HepG2 (cell line): ENCODE results near the gene MYL4. TPM values are rescaled to one million over a fixed set of nuclear protein-coding genes. Genes with fewer than 3 reads are reported as not detected.

Source experiments
- ARNT ChIP-seq: fragments of 450-650 bp; IDR thresholded peaks from 2 replicates; pipeline ENCODE4 v1.6.1; 2017
- FOSL1 ChIP-seq: sonication (generic); formaldehyde crosslinking; IDR thresholded peaks from 2 replicates; pipeline ENCODE4 v1.9.0; 2021; ENCODE audit warnings: missing genetic modification reagents, borderline replicate concordance
- FOXA3 ChIP-seq: IDR thresholded peaks from 2 replicates; pipeline ENCODE4 v1.6.1; 2016; ENCODE audit warnings: missing genetic modification reagents, missing compliant biosample characterization
- NCOA5 ChIP-seq: sonication (generic); formaldehyde crosslinking; IDR thresholded peaks from 2 replicates; pipeline ENCODE4 v1.4.0; 2020; ENCODE audit warnings: missing genetic modification reagents
- PAWR ChIP-seq: sonication (generic); formaldehyde crosslinking; IDR thresholded peaks from 2 replicates; pipeline ENCODE4 v1.4.0; 2020; ENCODE audit warnings: missing genetic modification reagents, mild to moderate bottlenecking, borderline replicate concordance
- ZBTB38 ChIP-seq: sonication (generic); formaldehyde crosslinking; IDR thresholded peaks from 2 replicates; pipeline ENCODE4 v1.5.1; 2020; ENCODE audit warnings: mild to moderate bottlenecking, missing genetic modification reagents
- ZNF468 ChIP-seq: sonication (generic); formaldehyde crosslinking; IDR thresholded peaks from 2 replicates; pipeline ENCODE4 v1.8.0; 2022; ENCODE audit warnings: mild to moderate bottlenecking, moderate library complexity, missing genetic modification reagents
- ZNF501 ChIP-seq: sonication (generic); formaldehyde crosslinking; IDR thresholded peaks from 2 replicates; pipeline ENCODE4 v1.5.1; 2020; ENCODE audit warnings: mild to moderate bottlenecking, moderate library complexity, missing genetic modification reagents
- ZNF512 ChIP-seq: sonication (generic); formaldehyde crosslinking; IDR thresholded peaks from 2 replicates; pipeline ENCODE4 v1.4.0; 2020; ENCODE audit warnings: mild to moderate bottlenecking, missing genetic modification reagents
- ZNF768 ChIP-seq: sonication (generic); formaldehyde crosslinking; IDR thresholded peaks from 2 replicates; pipeline ENCODE4 v1.4.0; 2020; ENCODE audit warnings: missing genetic modification reagents
- ZNF883 ChIP-seq: sonication (generic); formaldehyde crosslinking; IDR thresholded peaks from 2 replicates; pipeline ENCODE4 v1.5.1; 2020; ENCODE audit warnings: mild to moderate bottlenecking, missing genetic modification reagents; ENCODE audit errors: not compliant biosample characterization
- polyA plus RNA-seq, 8 experiments: library from polyadenylated mRNA; depleted of rRNA in 3 of 8; stranded (reverse) in 7 of 8; unstranded in 1 of 8; fragments of >200 nt; fragmentation: Illumina TruSeq in 4 of 8; extraction: Trizol in 4 of 8; gene quantifications; 2 replicates each; pipeline versions ENCODE4 v1.2.1 to v1.2.3, GENCODE V29; 2011 to 2016; ENCODE audit warnings: low read depth in 4 of 8, missing spikeins in 1 of 8, mixed read lengths in 1 of 8; ENCODE audit not compliant: insufficient read depth in 1 of 8
- total RNA-seq, 5 experiments: library from RNA; depleted of rRNA; stranded (reverse); fragments of >200 nt; fragmentation: Illumina TruSeq; extraction: Trizol; gene quantifications; 2 replicates each; pipeline ENCODE4 v1.2.3, GENCODE V29; 2016; ENCODE audit warnings: low read depth in 1 of 5
- TF ChIP-seq, protein P1 (sequence below), 2 experiments: fragments of 450-650 bp in 1 of 2; sonication (generic) in 1 of 2; formaldehyde crosslinking in 1 of 2; IDR thresholded peaks; 2 replicates each; pipeline versions ENCODE4 v1.6.1 to v1.8.0; 2016 to 2022; ENCODE audit warnings: antibody characterized with exemption in 1 of 2, mild to moderate bottlenecking in 1 of 2, missing genetic modification reagents in 1 of 2
- TF ChIP-seq, protein P2 (sequence below): sonication (generic); formaldehyde crosslinking; IDR thresholded peaks from 2 replicates; pipeline ENCODE4 v1.4.0; 2020; ENCODE audit warnings: mild to moderate bottlenecking, missing genetic modification reagents

The MYL4 gene
- total and polyA plus RNA-seq, 2 of the 13 experiments (the other 11 are each of a cell fraction or from before 2014, with no cell fraction given): not detected

DNA sequence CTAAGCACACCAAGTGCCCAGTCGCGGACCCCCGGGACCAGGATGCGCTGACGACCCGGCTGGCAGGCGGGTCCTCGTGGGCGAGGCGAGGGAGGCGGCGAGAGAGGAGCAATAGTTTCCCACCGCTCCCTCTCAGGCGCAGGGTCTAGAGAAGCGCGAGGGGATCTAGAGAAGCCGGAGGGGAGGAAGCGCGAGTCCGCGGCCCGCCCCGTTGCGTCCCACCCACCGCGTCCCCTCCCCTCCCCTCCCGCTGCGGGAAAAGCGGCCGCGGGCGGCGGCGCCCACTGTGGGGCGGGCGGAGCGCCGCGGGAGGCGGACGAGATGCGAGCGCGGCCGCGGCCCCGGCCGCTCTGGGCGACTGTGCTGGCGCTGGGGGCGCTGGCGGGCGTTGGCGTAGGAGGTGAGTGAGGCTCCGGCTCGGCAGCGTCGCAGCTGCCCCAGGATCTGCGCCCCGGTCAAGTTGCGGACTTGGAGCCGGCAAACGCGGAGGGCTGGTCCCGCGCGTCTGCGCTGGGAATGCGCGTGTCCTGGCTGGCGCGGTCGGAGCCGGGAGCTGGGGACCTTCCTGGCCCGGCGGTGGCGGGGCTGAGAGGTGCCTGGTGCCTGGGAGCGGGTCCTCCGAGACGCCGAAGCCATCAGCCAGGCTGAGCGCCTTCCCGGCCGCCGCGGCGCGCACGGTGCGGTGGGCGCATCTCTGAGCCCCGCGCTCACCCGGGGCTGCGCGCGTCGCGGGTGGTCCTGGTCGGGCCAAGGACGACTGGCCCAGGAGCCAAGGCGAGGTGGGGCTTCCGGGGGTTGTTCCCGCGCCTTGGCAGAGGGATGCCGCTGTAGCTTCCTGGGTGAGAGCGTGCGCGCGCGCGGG, 44.6 kb downstream of the MYL4 start, which contains the start of gene ITGB3 (continued):
- TF ChIP-seq, protein P1, sequence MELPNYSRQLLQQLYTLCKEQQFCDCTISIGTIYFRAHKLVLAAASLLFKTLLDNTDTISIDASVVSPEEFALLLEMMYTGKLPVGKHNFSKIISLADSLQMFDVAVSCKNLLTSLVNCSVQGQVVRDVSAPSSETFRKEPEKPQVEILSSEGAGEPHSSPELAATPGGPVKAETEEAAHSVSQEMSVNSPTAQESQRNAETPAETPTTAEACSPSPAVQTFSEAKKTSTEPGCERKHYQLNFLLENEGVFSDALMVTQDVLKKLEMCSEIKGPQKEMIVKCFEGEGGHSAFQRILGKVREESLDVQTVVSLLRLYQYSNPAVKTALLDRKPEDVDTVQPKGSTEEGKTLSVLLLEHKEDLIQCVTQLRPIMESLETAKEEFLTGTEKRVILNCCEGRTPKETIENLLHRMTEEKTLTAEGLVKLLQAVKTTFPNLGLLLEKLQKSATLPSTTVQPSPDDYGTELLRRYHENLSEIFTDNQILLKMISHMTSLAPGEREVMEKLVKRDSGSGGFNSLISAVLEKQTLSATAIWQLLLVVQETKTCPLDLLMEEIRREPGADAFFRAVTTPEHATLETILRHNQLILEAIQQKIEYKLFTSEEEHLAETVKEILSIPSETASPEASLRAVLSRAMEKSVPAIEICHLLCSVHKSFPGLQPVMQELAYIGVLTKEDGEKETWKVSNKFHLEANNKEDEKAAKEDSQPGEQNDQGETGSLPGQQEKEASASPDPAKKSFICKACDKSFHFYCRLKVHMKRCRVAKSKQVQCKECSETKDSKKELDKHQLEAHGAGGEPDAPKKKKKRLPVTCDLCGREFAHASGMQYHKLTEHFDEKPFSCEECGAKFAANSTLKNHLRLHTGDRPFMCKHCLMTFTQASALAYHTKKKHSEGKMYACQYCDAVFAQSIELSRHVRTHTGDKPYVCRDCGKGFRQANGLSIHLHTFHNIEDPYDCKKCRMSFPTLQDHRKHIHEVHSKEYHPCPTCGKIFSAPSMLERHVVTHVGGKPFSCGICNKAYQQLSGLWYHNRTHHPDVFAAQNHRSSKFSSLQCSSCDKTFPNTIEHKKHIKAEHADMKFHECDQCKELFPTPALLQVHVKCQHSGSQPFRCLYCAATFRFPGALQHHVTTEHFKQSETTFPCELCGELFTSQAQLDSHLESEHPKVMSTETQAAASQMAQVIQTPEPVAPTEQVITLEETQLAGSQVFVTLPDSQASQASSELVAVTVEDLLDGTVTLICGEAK (IDR thresholded peaks at IDR 0.05): no peak
- TF ChIP-seq, protein P1 (CRISPR knock-in tag; IDR thresholded peaks at IDR 0.05): 0 out of 2 replicates have a peak, but pooled peaks have one; percentile 45
- TF ChIP-seq, protein P2, sequence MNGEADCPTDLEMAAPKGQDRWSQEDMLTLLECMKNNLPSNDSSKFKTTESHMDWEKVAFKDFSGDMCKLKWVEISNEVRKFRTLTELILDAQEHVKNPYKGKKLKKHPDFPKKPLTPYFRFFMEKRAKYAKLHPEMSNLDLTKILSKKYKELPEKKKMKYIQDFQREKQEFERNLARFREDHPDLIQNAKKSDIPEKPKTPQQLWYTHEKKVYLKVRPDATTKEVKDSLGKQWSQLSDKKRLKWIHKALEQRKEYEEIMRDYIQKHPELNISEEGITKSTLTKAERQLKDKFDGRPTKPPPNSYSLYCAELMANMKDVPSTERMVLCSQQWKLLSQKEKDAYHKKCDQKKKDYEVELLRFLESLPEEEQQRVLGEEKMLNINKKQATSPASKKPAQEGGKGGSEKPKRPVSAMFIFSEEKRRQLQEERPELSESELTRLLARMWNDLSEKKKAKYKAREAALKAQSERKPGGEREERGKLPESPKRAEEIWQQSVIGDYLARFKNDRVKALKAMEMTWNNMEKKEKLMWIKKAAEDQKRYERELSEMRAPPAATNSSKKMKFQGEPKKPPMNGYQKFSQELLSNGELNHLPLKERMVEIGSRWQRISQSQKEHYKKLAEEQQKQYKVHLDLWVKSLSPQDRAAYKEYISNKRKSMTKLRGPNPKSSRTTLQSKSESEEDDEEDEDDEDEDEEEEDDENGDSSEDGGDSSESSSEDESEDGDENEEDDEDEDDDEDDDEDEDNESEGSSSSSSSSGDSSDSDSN (CRISPR knock-in tag): peak; percentile 88
- TF ChIP-seq ZNF468 (CRISPR knock-in tag) (0 out of 2 replicates have a peak, but pooled peaks have one; percentile 38), ZNF768 (CRISPR knock-in tag) (0 out of 2 replicates have a peak, but pooled peaks have one; percentile 3), FOXA3 (peak; percentile 6; the same call in 1 of the 2 replicates), FOSL1 (CRISPR knock-in tag) (no peak), ARNT (no peak), ZBTB38 (peak; percentile 57; the same call in 1 of the 2 replicates), ZNF883 (CRISPR knock-in tag) (no peak), ZNF512 (CRISPR knock-in tag) (peak; percentile 56; the same call in 1 of the 2 replicates), NCOA5 (no peak), PAWR (CRISPR knock-in tag) (0 out of 2 replicates have a peak, but pooled peaks have one; percentile 39), ZNF501 (CRISPR knock-in tag) (0 out of 2 replicates have a peak, but pooled peaks have one; percentile 15)
